D721Med (cell line): ENCODE data around the gene MSI2.
A peak's percentile ranks its signal among the peaks of the same experiment; 100 is the strongest.

Experiments
- DNase-seq: peaks from one replicate; pipeline ENCODE4 v3.0.0; 2011; ENCODE audit warnings: low spot score; ENCODE audit not compliant: insufficient read length
- FAIRE-seq: peaks from 2 replicates; lab custom pipeline; 2011; peaks lifted over from hg19 to GRCh38; lab: Jason Lieb, UNC
- TF ChIP-seq, protein P1 (sequence below): IDR thresholded peaks from 2 replicates; pipeline ENCODE4 v1.5.1; 2012; ENCODE audit warnings: mild to moderate bottlenecking, control low read depth; ENCODE audit not compliant: insufficient read depth; ENCODE audit errors: missing control alignments

The MSI2 gene

DNA sequence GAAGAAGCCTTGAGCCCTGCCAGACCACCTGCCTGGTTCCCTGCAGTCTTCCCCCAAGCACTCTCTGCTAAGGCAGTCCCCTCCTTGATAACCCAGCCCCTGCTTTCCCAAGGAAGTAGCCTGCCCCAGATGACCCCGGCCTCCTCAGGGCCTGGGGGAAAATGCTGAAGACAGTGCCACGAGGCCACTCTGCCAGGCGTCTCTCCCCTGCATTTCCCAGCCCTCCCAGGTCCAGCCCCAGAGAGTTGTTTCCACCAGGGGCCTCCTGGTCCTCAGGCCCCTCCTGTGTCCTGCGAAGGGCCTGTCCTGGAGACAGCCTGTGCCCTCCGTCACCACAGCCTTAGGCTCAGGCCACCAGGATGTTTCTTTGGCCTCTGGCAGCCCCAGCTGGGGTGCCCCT is 392.4 kb downstream of the MSI2 start:
- no peak for FAIRE-seq
- no peak for DNase-seq
- TF ChIP-seq, protein P1, sequence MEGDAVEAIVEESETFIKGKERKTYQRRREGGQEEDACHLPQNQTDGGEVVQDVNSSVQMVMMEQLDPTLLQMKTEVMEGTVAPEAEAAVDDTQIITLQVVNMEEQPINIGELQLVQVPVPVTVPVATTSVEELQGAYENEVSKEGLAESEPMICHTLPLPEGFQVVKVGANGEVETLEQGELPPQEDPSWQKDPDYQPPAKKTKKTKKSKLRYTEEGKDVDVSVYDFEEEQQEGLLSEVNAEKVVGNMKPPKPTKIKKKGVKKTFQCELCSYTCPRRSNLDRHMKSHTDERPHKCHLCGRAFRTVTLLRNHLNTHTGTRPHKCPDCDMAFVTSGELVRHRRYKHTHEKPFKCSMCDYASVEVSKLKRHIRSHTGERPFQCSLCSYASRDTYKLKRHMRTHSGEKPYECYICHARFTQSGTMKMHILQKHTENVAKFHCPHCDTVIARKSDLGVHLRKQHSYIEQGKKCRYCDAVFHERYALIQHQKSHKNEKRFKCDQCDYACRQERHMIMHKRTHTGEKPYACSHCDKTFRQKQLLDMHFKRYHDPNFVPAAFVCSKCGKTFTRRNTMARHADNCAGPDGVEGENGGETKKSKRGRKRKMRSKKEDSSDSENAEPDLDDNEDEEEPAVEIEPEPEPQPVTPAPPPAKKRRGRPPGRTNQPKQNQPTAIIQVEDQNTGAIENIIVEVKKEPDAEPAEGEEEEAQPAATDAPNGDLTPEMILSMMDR, result no peak

DNA sequence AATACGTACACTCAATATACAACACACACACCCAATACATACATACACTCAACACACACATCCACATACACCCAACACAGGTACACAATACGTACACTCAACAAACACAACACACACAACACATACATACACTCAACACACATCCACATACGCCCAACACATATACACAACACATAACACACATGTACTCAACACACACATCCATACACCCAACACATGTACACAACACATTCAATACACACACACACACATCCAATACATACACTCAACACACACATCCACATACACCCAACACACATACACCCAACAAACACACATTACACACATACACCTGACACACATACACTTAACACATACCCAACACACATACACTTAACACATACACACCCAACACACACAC is 392.9 kb downstream of the MSI2 start:
- no peak for DNase-seq
- TF ChIP-seq, protein P1, result no peak
- peak; percentile 84 for FAIRE-seq

DNA sequence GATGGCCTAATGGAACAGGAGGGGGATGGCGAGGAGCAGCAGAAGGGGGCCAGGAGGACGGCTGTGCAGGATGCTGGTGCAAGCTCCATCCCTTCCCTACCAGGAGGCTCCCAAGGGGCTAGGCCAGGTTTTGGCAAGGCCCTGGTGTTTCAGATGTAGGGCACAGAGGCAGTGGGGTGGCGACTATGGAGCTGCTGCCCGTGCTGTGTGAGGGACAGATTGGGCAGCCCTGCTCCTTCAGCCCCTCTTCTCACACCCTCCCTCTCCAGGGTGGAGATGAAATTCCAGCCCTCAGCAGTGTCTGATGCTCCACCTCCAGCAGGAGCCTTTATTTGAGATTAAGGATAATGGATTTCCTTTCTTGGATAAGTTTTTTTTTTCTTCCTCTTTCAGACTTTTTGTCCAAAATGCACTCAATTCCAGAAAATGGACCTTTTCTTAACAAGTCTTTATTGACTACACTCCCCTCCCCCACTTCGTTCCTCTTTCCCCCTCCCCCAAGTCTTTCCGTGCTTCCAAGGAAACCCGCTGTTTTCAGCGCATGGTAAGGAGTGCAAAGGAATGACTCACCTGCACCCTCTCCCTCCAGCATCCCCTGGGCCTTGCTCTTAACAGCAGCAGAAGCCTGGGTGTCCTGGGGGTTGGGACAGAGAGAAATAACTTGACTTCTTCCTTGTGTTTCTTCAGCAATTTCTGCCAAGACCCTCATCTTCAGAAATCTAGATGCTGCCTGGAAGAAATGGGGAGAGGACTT is 393.6 kb downstream of the MSI2 start:
- TF ChIP-seq, protein P1, result no peak
- FAIRE-seq, result no peak
- DNase-seq, result no peak

DNA sequence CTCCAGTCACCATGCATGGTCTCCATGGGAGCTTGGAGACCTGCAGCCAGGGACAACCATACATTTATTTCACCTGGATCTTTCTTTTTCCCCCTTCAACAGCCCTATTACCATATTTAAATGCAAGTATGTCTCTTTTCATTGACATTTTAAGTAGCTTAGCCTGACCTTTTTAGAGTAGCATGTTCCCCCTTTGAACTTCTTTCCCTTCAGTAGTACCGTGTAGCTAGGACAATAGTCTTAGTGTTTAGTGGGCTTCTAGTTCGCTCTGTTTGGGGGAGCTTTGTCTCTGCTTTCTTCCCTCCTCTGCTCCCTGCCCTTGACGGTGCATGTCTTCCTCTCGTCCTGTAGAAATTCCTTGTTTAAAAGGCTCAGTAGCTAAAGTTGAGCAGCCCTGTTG is 394.2 kb downstream of the MSI2 start:
- TF ChIP-seq, protein P1, result no peak
- FAIRE-seq, result no peak
- no peak for DNase-seq

DNA sequence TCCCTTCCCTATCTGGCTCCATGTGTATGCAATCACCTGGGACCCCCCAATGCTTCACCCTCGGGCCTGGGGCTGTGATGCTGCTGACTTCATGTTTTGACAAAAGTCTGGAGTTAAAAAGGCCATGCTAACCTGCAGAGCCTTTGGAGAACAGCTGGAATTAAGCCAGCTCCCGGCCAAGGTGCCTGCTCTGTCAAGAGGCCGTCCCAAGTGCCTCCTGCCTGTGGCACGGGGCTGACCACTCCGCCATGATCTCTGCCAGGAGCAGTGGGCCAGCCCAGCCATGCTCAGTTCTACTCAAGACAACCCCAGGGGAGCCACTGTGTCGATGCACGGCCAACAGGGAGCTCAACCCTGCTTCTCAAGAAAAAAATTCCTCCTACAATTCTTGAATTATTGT is 395.1 kb downstream of the MSI2 start:
- FAIRE-seq (no peak), DNase-seq (no peak)
- TF ChIP-seq, protein P1, result no peak

DNA sequence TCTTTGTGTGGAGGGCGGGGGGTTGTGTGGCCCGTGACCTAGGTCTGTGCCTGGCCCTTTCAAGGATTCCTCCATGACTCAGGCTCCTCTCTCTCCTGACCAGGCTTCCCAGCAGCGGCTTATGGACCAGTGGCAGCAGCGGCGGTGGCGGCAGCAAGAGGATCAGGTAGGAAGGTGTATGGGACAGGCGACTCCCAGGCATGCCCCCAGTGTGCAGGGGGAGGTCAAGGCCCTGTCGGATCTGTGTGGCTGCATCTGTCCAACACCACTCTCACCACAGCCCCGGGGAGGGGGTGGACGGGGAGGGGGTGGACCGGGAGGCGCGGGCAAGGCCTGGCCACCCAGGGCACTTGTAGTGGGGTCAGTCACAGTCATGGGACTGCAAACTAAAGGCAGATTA is 395.7 kb downstream of the MSI2 start:
- FAIRE-seq, result no peak
- TF ChIP-seq, protein P1, result no peak
- no peak for DNase-seq

DNA sequence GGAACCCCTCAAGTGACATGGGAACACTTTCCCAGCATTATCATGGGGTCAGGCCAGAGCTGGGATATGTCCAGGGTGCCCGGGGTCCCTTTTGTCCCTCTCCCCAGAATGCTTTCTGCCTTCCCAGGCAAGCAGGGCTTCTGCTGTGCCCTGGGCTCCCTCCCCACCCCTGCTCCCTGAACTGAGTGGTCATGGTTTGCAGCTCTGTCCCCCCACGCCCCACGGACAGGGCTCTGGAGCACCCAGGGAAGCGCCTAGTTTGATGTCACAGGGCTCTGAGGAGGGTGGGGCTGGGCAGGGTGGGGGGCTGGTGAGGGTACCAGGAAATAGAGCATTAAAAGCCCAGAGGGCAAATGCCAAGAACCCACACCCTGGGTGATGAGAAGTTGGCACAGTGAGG is 396.5 kb downstream of the MSI2 start:
- DNase-seq (no peak), FAIRE-seq (no peak)
- TF ChIP-seq, protein P1, result no peak
